ENCODE data around the gene NAALADL2. TPM values are rescaled to one million over a fixed set of nuclear protein-coding genes. Genes with fewer than 3 reads are reported as not detected.

NAALADL2 gene
- total and polyA plus RNA-seq, 2 experiments from 2014 or later: 3.4 to 15.3 TPM

GRCh38 chr3:174931473-174932353, 72.6 kb downstream of the NAALADL2 start:
- Histone ChIP-seq H2AFZ (no peak overlapping the region), H3K4me2 (no peak overlapping the region), H3K79me2 (no peaks in the 10 kb centered on the region), H3K9me2 (replicated peaks; ENCODE audit: insufficient read depth) (no peaks in the 10 kb centered on the region), H3K9me3 (ENCODE audit: low read depth) (no peaks in the 10 kb centered on the region), H3K36me3 (replicated peaks; ENCODE audit: insufficient read depth, low read depth) (no peaks in the 10 kb centered on the region), H3K4me1 (ENCODE audit: insufficient read depth) (no peaks in the 10 kb centered on the region), H3K4me3 (no peak overlapping the region), H3K27ac (no peak overlapping the region), H3K27me3 (no peaks in the 10 kb centered on the region), H4K20me1 (ENCODE audit: insufficient read depth, poor library complexity, severe bottlenecking) (no peaks in the 10 kb centered on the region)
- WGBS (ENCODE audit: low lambda C conversion rate, missing lambda C conversion rate): 94% methylated on average over 2 of the region's 2 CpGs
- DNase-seq (ENCODE audit: low spot score): no peak
- no peak for TF ChIP-seq EZH2phosphoT487 (IDR thresholded peaks at IDR 0.05; ENCODE audit: low read depth, severe bottlenecking, unreplicated experiment)
- TF ChIP-seq EZH2 (IDR thresholded peaks at IDR 0.05; ENCODE audit: borderline replicate concordance): no peak
- TF ChIP-seq, protein P1, sequence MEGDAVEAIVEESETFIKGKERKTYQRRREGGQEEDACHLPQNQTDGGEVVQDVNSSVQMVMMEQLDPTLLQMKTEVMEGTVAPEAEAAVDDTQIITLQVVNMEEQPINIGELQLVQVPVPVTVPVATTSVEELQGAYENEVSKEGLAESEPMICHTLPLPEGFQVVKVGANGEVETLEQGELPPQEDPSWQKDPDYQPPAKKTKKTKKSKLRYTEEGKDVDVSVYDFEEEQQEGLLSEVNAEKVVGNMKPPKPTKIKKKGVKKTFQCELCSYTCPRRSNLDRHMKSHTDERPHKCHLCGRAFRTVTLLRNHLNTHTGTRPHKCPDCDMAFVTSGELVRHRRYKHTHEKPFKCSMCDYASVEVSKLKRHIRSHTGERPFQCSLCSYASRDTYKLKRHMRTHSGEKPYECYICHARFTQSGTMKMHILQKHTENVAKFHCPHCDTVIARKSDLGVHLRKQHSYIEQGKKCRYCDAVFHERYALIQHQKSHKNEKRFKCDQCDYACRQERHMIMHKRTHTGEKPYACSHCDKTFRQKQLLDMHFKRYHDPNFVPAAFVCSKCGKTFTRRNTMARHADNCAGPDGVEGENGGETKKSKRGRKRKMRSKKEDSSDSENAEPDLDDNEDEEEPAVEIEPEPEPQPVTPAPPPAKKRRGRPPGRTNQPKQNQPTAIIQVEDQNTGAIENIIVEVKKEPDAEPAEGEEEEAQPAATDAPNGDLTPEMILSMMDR (IDR thresholded peaks at IDR 0.05; ENCODE audit: poor library complexity): no peak

- Histone ChIP-seq H3K4me2 (no peak overlapping the region), H3K9me2 (replicated peaks; ENCODE audit: insufficient read depth) (no peaks in the 10 kb centered on the region), H3K4me3 (no peak overlapping the region), H3K79me2 (no peaks in the 10 kb centered on the region), H3K36me3 (replicated peaks; ENCODE audit: insufficient read depth, low read depth) (no peaks in the 10 kb centered on the region), H4K20me1 (ENCODE audit: insufficient read depth, poor library complexity, severe bottlenecking) (no peaks in the 10 kb centered on the region), H3K9me3 (ENCODE audit: low read depth) (no peaks in the 10 kb centered on the region), H3K27ac (no peak overlapping the region), H2AFZ (no peak overlapping the region), H3K27me3 (no peaks in the 10 kb centered on the region), H3K4me1 (ENCODE audit: insufficient read depth) (peaks cover 11% of the 10 kb centered on the region)
- no peak for DNase-seq (ENCODE audit: low spot score)
- WGBS (ENCODE audit: low lambda C conversion rate, missing lambda C conversion rate): 74% methylated on average over 4 of the region's 4 CpGs
- TF ChIP-seq EZH2phosphoT487 (IDR thresholded peaks at IDR 0.05; ENCODE audit: low read depth, severe bottlenecking, unreplicated experiment) (no peak), EZH2 (IDR thresholded peaks at IDR 0.05; ENCODE audit: borderline replicate concordance) (no peak)
- TF ChIP-seq, protein P1 (IDR thresholded peaks at IDR 0.05; ENCODE audit: poor library complexity): no peak
Observed at GRCh38 chr3:174936590-174936989, 77.5 kb downstream of the NAALADL2 start.

DNA sequence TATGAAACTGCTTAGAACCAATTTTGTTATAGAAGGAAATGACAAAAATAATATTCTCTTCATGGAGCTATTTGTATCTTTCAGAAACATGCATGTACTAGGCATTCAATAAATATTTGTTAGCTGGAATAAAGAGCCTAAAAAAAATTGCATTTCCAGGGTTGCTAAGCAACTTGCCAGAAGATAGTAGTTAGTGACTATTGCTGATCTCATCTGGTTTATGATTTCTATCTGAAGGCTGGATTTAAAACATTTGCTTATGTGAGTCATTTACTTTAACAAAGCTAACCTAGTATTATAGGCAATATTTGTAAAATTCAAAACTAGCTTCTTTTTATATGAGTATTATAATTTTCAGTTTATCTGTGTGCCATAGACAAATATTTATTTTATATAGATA, 78.3 kb downstream of the NAALADL2 start:
- Histone ChIP-seq H3K79me2 (no peaks in the 10 kb centered on the region), H3K9me3 (ENCODE audit: low read depth) (no peaks in the 10 kb centered on the region), H3K4me1 (ENCODE audit: insufficient read depth) (peaks cover 11% of the 10 kb centered on the region), H4K20me1 (ENCODE audit: insufficient read depth, poor library complexity, severe bottlenecking) (no peaks in the 10 kb centered on the region), H3K36me3 (replicated peaks; ENCODE audit: insufficient read depth, low read depth) (no peaks in the 10 kb centered on the region), H3K4me3 (no peak overlapping the region), H2AFZ (no peak overlapping the region), H3K4me2 (peak overlapping the region; percentile 28), H3K9me2 (replicated peaks; ENCODE audit: insufficient read depth) (no peaks in the 10 kb centered on the region), H3K27ac (no peak overlapping the region), H3K27me3 (no peaks in the 10 kb centered on the region)
- no peak for DNase-seq (ENCODE audit: low spot score)
- TF ChIP-seq, protein P1 (IDR thresholded peaks at IDR 0.05; ENCODE audit: poor library complexity): no peak
- no peak for TF ChIP-seq EZH2phosphoT487 (IDR thresholded peaks at IDR 0.05; ENCODE audit: low read depth, severe bottlenecking, unreplicated experiment)
- TF ChIP-seq EZH2 (IDR thresholded peaks at IDR 0.05; ENCODE audit: borderline replicate concordance): no peak

Measured in hepatocyte (in vitro differentiated cells).